Endothelial cell of umbilical vein (primary cell): ENCODE data around the gene SPHK2. TPM values are rescaled to one million over a fixed set of nuclear protein-coding genes. Genes with fewer than 3 reads are reported as not detected.

Experiments
- BruUV-seq: library from RNA; stranded (reverse); fragments of 400-500 nt; replicated peaks from 2 replicates; lab custom pipeline; 2021; lab: Mats Ljungman, UMichigan
- CTCF ChIA-PET: fragments of 300-600, 350-600 bp; sonication (Branson Sonifier 250); formaldehyde crosslinking; loops from one replicate; lab custom pipeline; 2021; ENCODE audit warnings: antibody characterized with exemption, inconsistent platforms; lab: Charles Lee
- POLR2A ChIA-PET: fragments of 300-600, 350-600 bp; sonication (Branson Sonifier 250); formaldehyde crosslinking; loops from one replicate; lab custom pipeline; 2021; ENCODE audit warnings: antibody characterized with exemption, inconsistent platforms; lab: Charles Lee
- DNase-seq: peaks from one replicate; pipeline ENCODE4 v3.0.0-alpha.2; 2011; ENCODE audit warnings: low read depth, low spot score
- FAIRE-seq: peaks from 2 replicates; lab custom pipeline; 2011; peaks lifted over from hg19 to GRCh38; lab: Jason Lieb, UNC
- H2AFZ ChIP-seq: 2 replicates; pipeline ENCODE4 v1.6.0; 2012; ENCODE audit warnings: low read depth, low read length, control low read depth, inconsistent platforms
- H3K27ac ChIP-seq: 2 replicates; pipeline ENCODE4 v1.5.1; 2011; ENCODE audit warnings: low read depth, mild to moderate bottlenecking, control low read depth, low read length, moderate library complexity; ENCODE audit not compliant: insufficient read depth
- H3K27me3 ChIP-seq, 2 experiments: 2 replicates each; pipeline versions ENCODE4 v1.6.0 to v1.6.1; 2011; ENCODE audit warnings: low read length in 2 of 2, mixed read lengths in 1 of 2; ENCODE audit not compliant: control insufficient read depth in 2 of 2, insufficient read depth in 2 of 2
- H3K36me3 ChIP-seq, 2 experiments: 2 replicates in 1 of 2; 3 replicates in 1 of 2; pipeline ENCODE4 v1.5.1; 2011; ENCODE audit warnings: low read length in 2 of 2, mild to moderate bottlenecking in 1 of 2, moderate library complexity in 1 of 2; ENCODE audit not compliant: control insufficient read depth in 2 of 2, insufficient read depth in 2 of 2; ENCODE audit errors: extremely low read depth in 1 of 2
- H3K4me1 ChIP-seq: 3 replicates; pipeline ENCODE4 v1.5.1; 2011; ENCODE audit warnings: mild to moderate bottlenecking, low read length; ENCODE audit not compliant: control insufficient read depth, insufficient read depth; ENCODE audit errors: extremely low read depth
- H3K4me2 ChIP-seq: 2 replicates; pipeline ENCODE4 v1.6.1; 2011; ENCODE audit warnings: low read length, control low read depth, mixed read lengths; ENCODE audit not compliant: insufficient read depth
- H3K4me3 ChIP-seq, 3 experiments: fragments of 200-600 bp in 1 of 3; sonication (generic), shearing (Covaris generic) in 1 of 3; replicated peaks in 1 of 3; 2 replicates each; pipeline ENCODE4 v1.5.1; 2011 to 2016; ENCODE audit warnings: control low read depth in 3 of 3, low read length in 3 of 3, mild to moderate bottlenecking in 2 of 3, inconsistent platforms in 1 of 3, low read depth in 1 of 3, moderate library complexity in 1 of 3; ENCODE audit not compliant: insufficient read depth in 1 of 3
- H3K79me2 ChIP-seq: 2 replicates; pipeline ENCODE4 v1.6.0; 2012; ENCODE audit warnings: low read length, inconsistent platforms; ENCODE audit not compliant: control insufficient read depth, insufficient read depth
- H3K9ac ChIP-seq: replicated peaks from 2 replicates; pipeline ENCODE3; 2011; ENCODE audit warnings: low read length, control low read depth; ENCODE audit not compliant: insufficient read depth; ENCODE audit errors: extremely low read depth
- H3K9me1 ChIP-seq: replicated peaks from 3 replicates; pipeline ENCODE4 v1.6.0; 2011; ENCODE audit warnings: mild to moderate bottlenecking, low read length; ENCODE audit not compliant: control insufficient read depth, insufficient read depth; ENCODE audit errors: extremely low read depth
- H3K9me3 ChIP-seq: replicated peaks from 2 replicates; pipeline ENCODE4 v1.5.1; 2012; ENCODE audit warnings: low read length, inconsistent platforms; ENCODE audit not compliant: control insufficient read depth, insufficient read depth
- H4K20me1 ChIP-seq: replicated peaks from 2 replicates; pipeline ENCODE3; 2011; ENCODE audit warnings: mild to moderate bottlenecking, low read length; ENCODE audit not compliant: control insufficient read depth, insufficient read depth; ENCODE audit errors: extremely low read depth
- EZH2 ChIP-seq: IDR thresholded peaks from 2 replicates; pipeline ENCODE4 v1.6.1; 2012; ENCODE audit warnings: borderline replicate concordance, low read depth, mild to moderate bottlenecking, moderate library complexity, low read length, inconsistent platforms; ENCODE audit not compliant: severe bottlenecking
- FOS ChIP-seq: IDR thresholded peaks from 2 replicates; pipeline ENCODE4 v1.6.1; 2011; ENCODE audit warnings: mild to moderate bottlenecking, low read length, moderate library complexity, borderline replicate concordance; ENCODE audit not compliant: insufficient read depth
- GATA2 ChIP-seq: IDR thresholded peaks from 2 replicates; pipeline ENCODE4 v1.7.0; 2011; ENCODE audit warnings: low read depth, mild to moderate bottlenecking, moderate library complexity, mixed read lengths, low read length; ENCODE audit not compliant: insufficient read length, insufficient read depth
- JUN ChIP-seq: IDR thresholded peaks from 2 replicates; pipeline ENCODE4 v1.6.1; 2011; ENCODE audit warnings: borderline replicate concordance, low read depth; ENCODE audit not compliant: insufficient read length, insufficient read depth
- MYC ChIP-seq: IDR thresholded peaks from one replicate; pipeline ENCODE4 v1.6.1; 2011; ENCODE audit warnings: mild to moderate bottlenecking, low read depth, low read length
- POLR2A ChIP-seq: IDR thresholded peaks from 2 replicates; pipeline ENCODE4 v1.6.1; 2012; ENCODE audit warnings: low read depth, mild to moderate bottlenecking, control low read depth, low read length
- POLR2AphosphoS5 ChIP-seq: IDR thresholded peaks from 2 replicates; pipeline ENCODE4 v1.6.1; 2012; ENCODE audit warnings: low read depth, mild to moderate bottlenecking, control low read depth, low read length, moderate library complexity; ENCODE audit not compliant: insufficient read depth
- dilution Hi-C: fragments of 300-500 bp; cut with MboI; formaldehyde crosslinking; loops from one replicate; pipeline ENCODE4 v1.15.0; 2019; ENCODE audit warnings: low sequenced_read_pairs; ENCODE audit not compliant: extremely low pct_ligation_motif_present
- intact Hi-C: fragments of 100-400 bp; cut with micrococcal nuclease; formaldehyde crosslinking; loops from one replicate; pipeline ENCODE4 v1.10.0; 2022
- polyA plus RNA-seq, 4 experiments: library from polyadenylated mRNA; depleted of rRNA in 3 of 4; stranded (reverse) in 3 of 4; unstranded in 1 of 4; fragments of >200 nt; gene quantifications; 2 replicates each; pipeline versions ENCODE4 v1.2.1 to v1.2.3, GENCODE V29; 2011 to 2012; ENCODE audit warnings: missing spikeins in 1 of 4
- total RNA-seq: library from RNA; stranded (reverse); gene quantifications from 2 replicates; pipeline ENCODE4 v1.2.3, GENCODE V29; 2021
- TF ChIP-seq, protein P1 (sequence below): IDR thresholded peaks from 2 replicates; pipeline ENCODE4 v1.6.1; 2011; ENCODE audit not compliant: insufficient read depth, insufficient read length
- TF ChIP-seq, protein P2 (sequence below), 2 donors: IDR thresholded peaks; 1 replicate in 1 of 2; 2 replicates in 1 of 2; pipeline ENCODE4 v1.5.1; 2011; ENCODE audit warnings: low read length in 2 of 2, mild to moderate bottlenecking in 2 of 2, moderate library complexity in 2 of 2, control low read depth in 1 of 2, inconsistent platforms in 1 of 2, low read depth in 1 of 2; ENCODE audit not compliant: insufficient read depth in 1 of 2; ENCODE audit errors: extremely low read depth in 1 of 2

Gene SPHK2
- total and polyA plus RNA-seq, 2 donors (not counting 3 experiments of a cell fraction or from before 2014, with no cell fraction given), result 20.2 to 31.1 TPM

DNA sequence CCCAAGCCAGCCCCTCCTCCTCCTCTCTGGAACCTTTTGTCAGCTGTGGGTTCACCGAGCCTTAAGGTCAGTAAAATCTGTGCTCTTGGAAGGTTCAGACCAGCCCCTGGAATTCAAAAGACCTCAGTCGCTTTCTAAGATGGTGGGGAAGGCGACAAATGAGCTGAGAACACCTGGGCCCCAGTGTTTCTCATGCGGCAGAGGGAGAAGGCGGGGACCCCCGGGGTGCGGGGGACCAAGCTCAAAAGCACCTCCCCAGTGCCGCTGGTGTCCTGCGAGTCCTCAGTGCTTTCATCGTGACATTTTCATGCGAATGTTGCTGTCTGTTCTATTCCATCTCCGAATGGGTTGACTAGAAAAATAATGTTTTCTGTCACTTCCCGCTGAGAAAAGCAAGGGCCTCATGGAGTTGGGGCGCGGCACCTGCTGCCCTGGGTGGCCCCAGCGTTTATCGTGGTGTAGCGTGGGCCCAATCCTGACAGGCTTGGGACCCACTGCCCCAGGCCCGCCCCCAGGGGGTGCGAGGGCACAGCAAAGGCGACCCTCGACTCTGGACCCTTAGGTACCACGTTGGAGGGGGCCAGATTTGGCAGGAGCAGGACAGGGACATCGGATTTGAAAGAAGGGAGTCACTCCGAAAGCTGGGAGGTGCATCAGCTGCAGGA, 54.3 kb downstream of the SPHK2 start:
- ChIA-PET POLR2A (no interaction called here), CTCF (interaction anchor here (1.6 to 3.6 kb wide), 6 partner anchors 9 to 169 kb away, joined by 6 to 54 read pairs (median 19); partner anchors contain the start of genes CA11 and RASIP1)
- no peaks in the 10 kb centered on the region for H3K4me1 ChIP-seq
- H3K9me3 ChIP-seq, result no peaks in the 10 kb centered on the region
- dilution Hi-C loops (no loop called here), intact Hi-C loops (loop anchor here (2.0 kb wide), 1 partner anchor 115 kb away; no protein-coding TSS in a partner anchor)
- H2AFZ ChIP-seq, result no peak overlapping the region
- H3K4me2 ChIP-seq, result no peak overlapping the region
- H3K27ac ChIP-seq, result no peak overlapping the region
- TF ChIP-seq JUN (no peak), POLR2A (no peak), GATA2 (no peak), FOS (no peak), EZH2 (no peak), MYC (no peak), POLR2AphosphoS5 (no peak)
- TF ChIP-seq, protein P1, sequence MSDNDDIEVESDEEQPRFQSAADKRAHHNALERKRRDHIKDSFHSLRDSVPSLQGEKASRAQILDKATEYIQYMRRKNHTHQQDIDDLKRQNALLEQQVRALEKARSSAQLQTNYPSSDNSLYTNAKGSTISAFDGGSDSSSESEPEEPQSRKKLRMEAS, result no peak
- TF ChIP-seq, protein P2, sequence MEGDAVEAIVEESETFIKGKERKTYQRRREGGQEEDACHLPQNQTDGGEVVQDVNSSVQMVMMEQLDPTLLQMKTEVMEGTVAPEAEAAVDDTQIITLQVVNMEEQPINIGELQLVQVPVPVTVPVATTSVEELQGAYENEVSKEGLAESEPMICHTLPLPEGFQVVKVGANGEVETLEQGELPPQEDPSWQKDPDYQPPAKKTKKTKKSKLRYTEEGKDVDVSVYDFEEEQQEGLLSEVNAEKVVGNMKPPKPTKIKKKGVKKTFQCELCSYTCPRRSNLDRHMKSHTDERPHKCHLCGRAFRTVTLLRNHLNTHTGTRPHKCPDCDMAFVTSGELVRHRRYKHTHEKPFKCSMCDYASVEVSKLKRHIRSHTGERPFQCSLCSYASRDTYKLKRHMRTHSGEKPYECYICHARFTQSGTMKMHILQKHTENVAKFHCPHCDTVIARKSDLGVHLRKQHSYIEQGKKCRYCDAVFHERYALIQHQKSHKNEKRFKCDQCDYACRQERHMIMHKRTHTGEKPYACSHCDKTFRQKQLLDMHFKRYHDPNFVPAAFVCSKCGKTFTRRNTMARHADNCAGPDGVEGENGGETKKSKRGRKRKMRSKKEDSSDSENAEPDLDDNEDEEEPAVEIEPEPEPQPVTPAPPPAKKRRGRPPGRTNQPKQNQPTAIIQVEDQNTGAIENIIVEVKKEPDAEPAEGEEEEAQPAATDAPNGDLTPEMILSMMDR (IDR thresholded peaks at IDR 0.05; ENCODE audit: extremely low read depth in 1 of 2, insufficient read depth in 1 of 2, low read depth in 1 of 2, low read length in 2 of 2), result no peak
- H3K27me3 ChIP-seq, result no peaks in the 10 kb centered on the region
- H3K79me2 ChIP-seq, result no peaks in the 10 kb centered on the region
- H3K36me3 ChIP-seq, result no peaks in the 10 kb centered on the region
- FAIRE-seq (no peak), DNase-seq (no peak)
- no peak overlapping the region for H3K4me3 ChIP-seq
- no peak overlapping the region for H3K9ac ChIP-seq
- BruUV-seq, result no TSS peak
- no peaks in the 10 kb centered on the region for H4K20me1 ChIP-seq
- H3K9me1 ChIP-seq, result no peaks in the 10 kb centered on the region
